GM10248 (cell line): Measurements from ENCODE around the gene C22orf31.

ENCODE experiments used
- CTCF ChIA-PET: fragments of 300-600 bp; sonication (Branson Sonifier 250); formaldehyde crosslinking; extraction: SDS; loops from one replicate; lab custom pipeline; 2021; ENCODE audit warnings: antibody characterized with exemption; lab: Yijun Ruan, JAX
- POLR2A ChIA-PET: fragments of 350-650 bp; sonication (Branson Sonifier 250); formaldehyde crosslinking; extraction: SDS; loops from one replicate; lab custom pipeline; 2020; ENCODE audit warnings: antibody characterized with exemption; lab: Yijun Ruan, JAX
- DNase-seq: peaks from one replicate; pipeline ENCODE4 v3.0.0; 2012; ENCODE audit errors: extremely low spot score
- CTCF ChIP-seq: IDR thresholded peaks from 2 replicates; pipeline ENCODE4 v1.5.1; 2012; ENCODE audit warnings: mild to moderate bottlenecking, low read depth; ENCODE audit errors: extremely low read depth, missing control alignments, control extremely low read depth

The C22orf31 gene

GRCh38 chr22:29061773-29062172 lies at the start of gene C22orf31:
TSS of gene C22orf31 (minus strand) at chr22:29061831. CDS start at chr22:29061792, 39 bp downstream.
- ChIA-PET POLR2A (no interaction called here), CTCF (interaction anchor here (1.1 kb wide), 1 partner anchor 21 kb away, joined by 6 read pairs; no protein-coding TSS in a partner anchor)
- TF ChIP-seq CTCF, result no peak
- no peak for DNase-seq

- CTCF ChIA-PET, result interaction anchor here (0.8 to 2.9 kb wide), 3 partner anchors 43 to 134 kb away, joined by 3 to 7 read pairs (median 4); no protein-coding TSS in a partner anchor
- POLR2A ChIA-PET, result no interaction called here
- DNase-seq, result no peak
- TF ChIP-seq CTCF, result no peak
Observed at GRCh38 chr22:29110946-29111345, 49.3 kb upstream of the C22orf31 start.

- no peak for TF ChIP-seq CTCF
- ChIA-PET POLR2A (no interaction called here), CTCF (interaction anchor here (1.3 to 2.9 kb wide), 2 partner anchors 67 to 135 kb away, joined by 3 to 7 read pairs; no protein-coding TSS in a partner anchor)
- DNase-seq, result no peak
Observed at GRCh38 chr22:29109822-29110221, 48.2 kb upstream of the C22orf31 start.

DNA sequence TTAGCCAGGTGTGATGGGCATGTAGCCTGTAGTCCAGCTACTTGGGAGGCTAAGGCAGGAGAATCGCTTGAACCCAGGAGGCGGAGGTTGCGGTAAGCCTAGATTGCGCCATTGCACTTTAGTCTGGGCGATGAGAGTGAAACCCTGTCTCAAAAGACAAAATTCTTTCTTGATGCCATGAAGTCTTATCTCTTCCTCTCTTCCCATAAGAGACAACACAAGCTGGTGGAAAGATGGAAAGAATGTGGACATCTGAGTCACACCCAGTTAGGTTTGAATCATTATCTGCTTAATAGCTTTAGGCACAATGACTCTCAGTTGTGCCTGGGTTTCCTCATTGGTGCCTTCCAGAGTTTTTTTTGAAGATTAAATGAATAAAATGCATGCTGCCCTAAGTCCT lies 46.5 kb upstream of the C22orf31 start:
- no peak for DNase-seq
- ChIA-PET POLR2A (no interaction called here), CTCF (no interaction called here)
- no peak for TF ChIP-seq CTCF

GRCh38 chr22:29106839-29107238 lies 45.2 kb upstream of the C22orf31 start:
- no peak for DNase-seq
- CTCF ChIA-PET, result no interaction called here
- TF ChIP-seq CTCF, result no peak
- POLR2A ChIA-PET, result no interaction called here

DNA sequence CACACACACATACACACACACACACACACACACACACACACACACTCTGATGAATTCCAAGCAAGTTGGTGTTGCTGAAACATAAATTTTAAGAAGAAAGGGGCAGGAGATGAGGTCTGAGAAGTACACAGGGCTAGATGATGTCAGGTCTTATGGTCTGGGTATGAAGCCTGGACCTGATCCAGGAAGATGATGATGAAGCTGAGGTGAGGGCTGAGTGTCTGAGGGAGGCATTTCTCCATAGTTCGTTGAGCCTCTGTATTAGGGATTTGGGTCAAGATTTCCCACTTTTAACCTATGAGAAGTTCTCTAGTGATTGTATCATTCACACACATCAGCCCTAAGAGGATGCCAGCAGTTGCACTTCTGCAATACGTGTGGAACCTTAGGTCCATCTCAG lies 43.8 kb upstream of the C22orf31 start:
- ChIA-PET CTCF (interaction anchor here (1.7 kb wide), 1 partner anchor 140 kb away, joined by 5 read pairs; no protein-coding TSS in a partner anchor), POLR2A (no interaction called here)
- DNase-seq, result no peak
- no peak for TF ChIP-seq CTCF
